GM23338 (cell line): Measurements from ENCODE around the gene S100A5. TPM values are rescaled to one million over a fixed set of nuclear protein-coding genes. Genes with fewer than 3 reads are reported as not detected.

ENCODE experiments used
- ATAC-seq: fragments of 200-7000 bp; cut with Tn5 transposase; 3 replicates; pipeline ENCODE4 v1.9.1; 2020
- DNase-seq: peaks from one replicate; pipeline ENCODE4 v3.0.0-alpha.2; 2015; ENCODE audit warnings: low spot score
- H2AFZ ChIP-seq: fragments of 200-600 bp; sonication (generic); 2 replicates; pipeline ENCODE4 v1.8.0; 2016; ENCODE audit warnings: antibody characterized with exemption, mild to moderate bottlenecking, moderate library complexity
- H3F3A ChIP-seq: fragments of 200-600 bp; sonication (generic); replicated peaks from 2 replicates; pipeline ENCODE4 v1.8.0; 2017; ENCODE audit warnings: antibody characterized with exemption, mixed run types, low read depth
- H3K27ac ChIP-seq: fragments of 200-600 bp; sonication (generic); 2 replicates; pipeline ENCODE4 v1.6.1; 2016; ENCODE audit warnings: low read depth
- H3K27me3 ChIP-seq: fragments of 200-600 bp; sonication (generic); 2 replicates; pipeline ENCODE4 v1.8.0; 2016; ENCODE audit warnings: mild to moderate bottlenecking, mixed run types, moderate library complexity; ENCODE audit not compliant: insufficient read depth
- H3K36me3 ChIP-seq: fragments of 200-600 bp; sonication (generic); 2 replicates; pipeline ENCODE4 v1.8.0; 2016; ENCODE audit warnings: mild to moderate bottlenecking; ENCODE audit not compliant: insufficient read depth
- H3K4me1 ChIP-seq: fragments of 200-600 bp; sonication (generic); 2 replicates; pipeline ENCODE4 v1.8.0; 2016; ENCODE audit warnings: mild to moderate bottlenecking, moderate library complexity; ENCODE audit not compliant: insufficient read depth
- H3K4me2 ChIP-seq: fragments of 200-600 bp; sonication (generic); 2 replicates; pipeline ENCODE4 v1.7.1; 2017; ENCODE audit warnings: mixed run types
- H3K4me3 ChIP-seq: fragments of 200-600 bp; sonication (generic); 2 replicates; pipeline ENCODE4 v1.6.1; 2016; ENCODE audit warnings: mixed run types
- H3K79me2 ChIP-seq: fragments of 200-600 bp; sonication (generic); replicated peaks from 2 replicates; pipeline ENCODE4 v1.8.0; 2017; ENCODE audit warnings: mild to moderate bottlenecking; ENCODE audit not compliant: insufficient read depth
- H3K9me2 ChIP-seq: fragments of 200-600 bp; sonication (generic); 2 replicates; pipeline ENCODE4 v1.8.0; 2017; ENCODE audit not compliant: insufficient read depth
- H4K20me1 ChIP-seq: fragments of 200-600 bp; sonication (generic); replicated peaks from 2 replicates; pipeline ENCODE4 v1.8.0; 2017; ENCODE audit warnings: mild to moderate bottlenecking; ENCODE audit not compliant: insufficient read depth
- H3K27ac Mint-ChIP-seq: 2 replicates; pipeline ENCODE4 v1.8.0; 2020; ENCODE audit warnings: inconsistent platforms, mild to moderate bottlenecking, moderate library complexity, mixed read lengths
- H3K27me3 Mint-ChIP-seq: 3 replicates; pipeline ENCODE4 v1.8.0; 2022; ENCODE audit warnings: low read depth, mild to moderate bottlenecking, moderate library complexity, mixed read lengths, inconsistent platforms; ENCODE audit not compliant: insufficient read depth, poor library complexity
- H3K36me3 Mint-ChIP-seq: 3 replicates; pipeline ENCODE4 v1.8.0; 2021; ENCODE audit warnings: low read depth, mild to moderate bottlenecking, inconsistent platforms, moderate library complexity, mixed read lengths
- H3K4me1 Mint-ChIP-seq: 3 replicates; pipeline ENCODE4 v1.8.0; 2020; ENCODE audit warnings: mild to moderate bottlenecking, inconsistent platforms, mixed read lengths
- H3K4me3 Mint-ChIP-seq: 3 replicates; pipeline ENCODE4 v1.8.0; 2021; ENCODE audit warnings: moderate library complexity, mild to moderate bottlenecking, inconsistent platforms, mixed read lengths
- H3K9me3 Mint-ChIP-seq: 3 replicates; pipeline ENCODE4 v1.8.0; 2020; ENCODE audit warnings: moderate library complexity, mild to moderate bottlenecking, inconsistent platforms, mixed read lengths
- CREB1 ChIP-seq: fragments of 250-450 bp; sonication (Bioruptor Pico); IDR thresholded peaks from 2 replicates; pipeline ENCODE4 v1.5.0; 2020; ENCODE audit warnings: low read depth, mild to moderate bottlenecking, moderate library complexity
- CTCF ChIP-seq, 2 experiments: fragments of 200-600 bp in 1 of 2; sonication (generic) in 1 of 2; conservative IDR thresholded peaks; 2 replicates each; pipeline versions ENCODE4 v1.5.1 to v1.6.1; 2016 to 2017; ENCODE audit warnings: antibody characterized with exemption in 2 of 2, low read depth in 2 of 2, mild to moderate bottlenecking in 2 of 2, moderate library complexity in 1 of 2
- ETS1 ChIP-seq: IDR thresholded peaks from 2 replicates; pipeline ENCODE4 v1.6.1; 2016; ENCODE audit warnings: antibody characterized with exemption
- EZH2 ChIP-seq: fragments of 200-600 bp; sonication (generic); IDR thresholded peaks from one replicate; pipeline ENCODE4 v1.8.0; 2017; ENCODE audit warnings: antibody characterized with exemption, mild to moderate bottlenecking, low read depth; ENCODE audit not compliant: unreplicated experiment
- JUNB ChIP-seq: IDR thresholded peaks from one replicate; pipeline ENCODE4 v1.6.1; 2016; ENCODE audit warnings: antibody characterized with exemption; ENCODE audit not compliant: unreplicated experiment
- REST ChIP-seq: IDR thresholded peaks from one replicate; pipeline ENCODE4 v1.6.1; 2018; ENCODE audit warnings: antibody characterized with exemption; ENCODE audit not compliant: unreplicated experiment
- ZNF114 ChIP-seq: fragments of 250-450 bp; sonication (Bioruptor Pico); IDR thresholded peaks from 2 replicates; pipeline ENCODE4 v1.5.0; 2020; ENCODE audit warnings: mild to moderate bottlenecking, moderate library complexity
- ZNF331 ChIP-seq: fragments of 250-450 bp; sonication (Bioruptor Pico); IDR thresholded peaks from 2 replicates; pipeline ENCODE4 v1.5.0; 2020; ENCODE audit warnings: low read depth, mild to moderate bottlenecking, moderate library complexity
- polyA plus RNA-seq: library from polyadenylated mRNA; unstranded; fragments of >200 nt; fragmentation: Nextera tagmentation; extraction: Ambion mirVana; gene quantifications from 2 replicates; pipeline ENCODE4 v1.2.1, GENCODE V29; 2016
- total RNA-seq: library from RNA; depleted of rRNA; stranded (reverse); fragments of >200 nt; shearing (Covaris generic); gene quantifications from 2 replicates; pipeline ENCODE4 v1.2.3, GENCODE V29; 2014

The S100A5 gene
- total and polyA plus RNA-seq, 2 experiments from 2014 or later = 0.47 TPM; not detected in 1

GRCh38 chr1:153513023-153513422 lies 27.7 kb downstream of the S100A5 start:
- H3K4me3 Mint-ChIP-seq = no peak overlapping the region
- Histone ChIP-seq H4K20me1 (no peaks in the 10 kb centered on the region), H3F3A (no peaks in the 10 kb centered on the region), H3K4me1 (no peaks in the 10 kb centered on the region; the same call in 1 of the 2 replicates), H3K9me2 (no peaks in the 10 kb centered on the region), H3K36me3 (no peaks in the 10 kb centered on the region), H3K4me2 (no peak overlapping the region), H3K79me2 (no peaks in the 10 kb centered on the region), H3K27ac (no peak overlapping the region), H2AFZ (no peak overlapping the region), H3K4me3 (no peak overlapping the region), H3K27me3 (peaks cover 30% of the 10 kb centered on the region)
- peaks cover 23% of the 10 kb centered on the region for H3K27me3 Mint-ChIP-seq
- no peak for ATAC-seq
- H3K27ac Mint-ChIP-seq = no peak overlapping the region
- H3K4me1 Mint-ChIP-seq = peaks cover 9% of the 10 kb centered on the region; the same call in 2 of the 3 replicates
- H3K9me3 Mint-ChIP-seq = no peaks in the 10 kb centered on the region; the same call in 1 of the 3 replicates
- TF ChIP-seq ZNF331 = no peak
- TF ChIP-seq REST = no peak
- TF ChIP-seq ZNF114 = no peak
- TF ChIP-seq CREB1 (CRISPR knock-in tag) = no peak
- no peak for TF ChIP-seq ETS1
- no peak for TF ChIP-seq EZH2
- TF ChIP-seq CTCF (conservative IDR thresholded peaks at IDR 0.05; ENCODE audit: low read depth in 2 of 2) = no peak
- no peak for TF ChIP-seq JUNB
- H3K36me3 Mint-ChIP-seq = no peaks in the 10 kb centered on the region
- DNase-seq = no peak

- Histone ChIP-seq H3K27me3 (peaks cover 10% of the 10 kb centered on the region; the same call in 1 of the 2 replicates), H3F3A (no peaks in the 10 kb centered on the region), H3K79me2 (no peaks in the 10 kb centered on the region), H3K4me2 (no peak overlapping the region), H3K4me1 (no peaks in the 10 kb centered on the region; the same call in 1 of the 2 replicates), H3K4me3 (no peak overlapping the region), H3K9me2 (no peaks in the 10 kb centered on the region), H3K36me3 (no peaks in the 10 kb centered on the region), H3K27ac (no peak overlapping the region), H4K20me1 (no peaks in the 10 kb centered on the region), H2AFZ (peak overlapping the region; percentile 88; the same call in 1 of the 2 replicates)
- ATAC-seq = peak; percentile 94
- peak; percentile 89 to 99 for TF ChIP-seq CTCF (conservative IDR thresholded peaks at IDR 0.05; ENCODE audit: low read depth in 2 of 2)
- TF ChIP-seq ETS1 = no peak
- H3K27ac Mint-ChIP-seq = no peak overlapping the region
- DNase-seq = peak; percentile 91
- H3K9me3 Mint-ChIP-seq = no peaks in the 10 kb centered on the region; the same call in 2 of the 3 replicates
- H3K27me3 Mint-ChIP-seq = peaks cover 11% of the 10 kb centered on the region
- no peak overlapping the region for H3K4me3 Mint-ChIP-seq
- no peaks in the 10 kb centered on the region for H3K36me3 Mint-ChIP-seq
- peaks cover 10% of the 10 kb centered on the region; the same call in 1 of the 3 replicates for H3K4me1 Mint-ChIP-seq
Measured at GRCh38 chr1:153510984-153511410, 29.7 kb downstream of the S100A5 start.
